HG02884 (cell line): ENCODE measurements around the gene RBM20.

Experiments
- ATAC-seq: cut with Tn5 transposase; IDR thresholded peaks from one replicate; pipeline ENCODE4 v1.9.1; 2021; ENCODE audit warnings: mild to moderate bottlenecking, moderate library complexity; ENCODE audit not compliant: unreplicated experiment

The RBM20 gene

GRCh38 chr10:110779489-110779888 lies 135.4 kb downstream of the RBM20 start:
- ATAC-seq = no peak

DNA sequence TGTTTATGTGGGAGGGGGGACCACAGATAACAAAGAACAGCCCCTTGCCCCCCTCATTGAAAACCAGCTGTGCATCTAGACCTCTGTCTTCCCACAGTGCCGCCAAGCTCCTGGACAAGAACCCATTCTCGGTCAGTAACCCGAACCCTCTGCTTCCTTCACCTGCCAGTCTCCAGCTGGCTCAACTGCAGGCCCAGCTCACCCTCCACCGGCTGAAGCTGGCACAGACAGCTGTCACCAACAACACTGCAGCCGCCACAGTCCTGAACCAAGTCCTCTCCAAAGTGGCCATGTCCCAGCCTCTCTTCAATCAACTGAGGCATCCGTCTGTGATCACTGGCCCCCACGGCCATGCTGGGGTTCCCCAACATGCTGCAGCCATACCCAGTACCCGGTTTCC lies 136.6 kb downstream of the RBM20 start:
- no peak for ATAC-seq

GRCh38 chr10:110781139-110781538 lies 137.0 kb downstream of the RBM20 start:
- ATAC-seq = no peak

DNA sequence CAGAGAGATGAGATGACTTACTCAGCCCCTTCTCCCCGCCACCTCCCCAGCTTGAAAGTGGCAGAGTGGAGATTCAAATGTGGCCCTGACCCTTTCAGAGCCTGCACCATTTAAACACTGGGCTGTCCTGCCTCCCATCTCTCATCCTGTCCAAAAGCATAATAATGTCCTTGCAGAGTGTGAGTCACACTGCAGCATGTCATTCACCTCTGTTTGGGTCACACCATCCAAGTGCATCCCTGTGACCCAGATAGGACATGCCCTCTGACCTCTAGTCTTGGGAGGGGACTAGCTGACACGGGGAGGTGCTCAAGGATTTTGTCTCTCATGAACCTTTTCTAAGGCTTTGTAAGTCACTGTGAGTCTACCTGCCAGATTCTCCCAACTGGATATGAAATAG lies 138.5 kb downstream of the RBM20 start:
- ATAC-seq = no peak

DNA sequence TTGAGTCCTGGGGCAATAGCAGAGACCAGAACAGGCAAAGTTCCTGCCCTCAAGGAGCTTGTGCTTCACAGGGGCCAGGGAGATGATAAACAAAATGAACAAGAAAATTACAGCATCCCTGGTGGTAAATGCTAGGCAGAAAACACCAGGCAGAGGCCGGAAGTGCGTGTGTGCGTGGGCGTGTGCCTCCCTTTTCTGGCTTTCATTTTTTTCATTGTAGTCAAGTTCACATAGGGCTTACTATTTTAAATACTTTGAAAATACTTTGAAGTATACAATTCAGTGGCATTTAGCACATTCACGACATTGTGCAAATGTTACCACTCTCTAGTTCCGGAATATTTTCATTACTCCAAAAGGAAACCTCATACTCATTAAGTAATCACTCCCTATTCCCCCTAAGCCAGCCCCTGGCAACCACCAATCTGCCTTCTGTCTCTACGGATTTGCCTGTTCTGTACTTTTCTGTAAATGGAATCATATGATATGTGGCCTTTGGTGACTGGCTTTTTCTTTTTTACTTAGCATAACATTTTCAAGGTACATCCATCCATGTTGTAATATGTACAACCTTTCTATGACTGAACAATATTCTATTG lies 139.5 kb downstream of the RBM20 start:
- no peak for ATAC-seq

- ATAC-seq = no peak
Measured at GRCh38 chr10:110784198-110784597, 140.1 kb downstream of the RBM20 start.

DNA sequence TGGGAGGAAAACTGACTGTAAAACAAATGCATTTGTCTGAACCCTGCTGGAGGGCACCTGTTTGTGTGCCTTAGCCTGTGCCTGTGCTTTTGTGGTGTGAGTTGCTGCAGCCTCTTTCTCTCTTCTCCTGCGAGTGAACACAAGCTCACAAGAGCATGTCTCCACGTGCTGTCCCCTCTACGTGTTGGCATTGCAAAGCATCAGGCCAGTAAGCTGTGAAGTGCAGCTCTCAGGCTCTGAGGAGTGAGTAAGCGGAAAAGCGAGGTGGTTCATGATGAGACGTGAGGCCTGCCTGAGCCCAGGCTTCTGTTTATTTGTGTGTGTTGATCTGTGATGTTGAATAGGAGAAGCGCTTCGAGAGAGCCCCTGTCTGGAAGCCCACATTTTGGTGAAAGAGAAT lies 142.0 kb downstream of the RBM20 start:
- no peak for ATAC-seq

DNA sequence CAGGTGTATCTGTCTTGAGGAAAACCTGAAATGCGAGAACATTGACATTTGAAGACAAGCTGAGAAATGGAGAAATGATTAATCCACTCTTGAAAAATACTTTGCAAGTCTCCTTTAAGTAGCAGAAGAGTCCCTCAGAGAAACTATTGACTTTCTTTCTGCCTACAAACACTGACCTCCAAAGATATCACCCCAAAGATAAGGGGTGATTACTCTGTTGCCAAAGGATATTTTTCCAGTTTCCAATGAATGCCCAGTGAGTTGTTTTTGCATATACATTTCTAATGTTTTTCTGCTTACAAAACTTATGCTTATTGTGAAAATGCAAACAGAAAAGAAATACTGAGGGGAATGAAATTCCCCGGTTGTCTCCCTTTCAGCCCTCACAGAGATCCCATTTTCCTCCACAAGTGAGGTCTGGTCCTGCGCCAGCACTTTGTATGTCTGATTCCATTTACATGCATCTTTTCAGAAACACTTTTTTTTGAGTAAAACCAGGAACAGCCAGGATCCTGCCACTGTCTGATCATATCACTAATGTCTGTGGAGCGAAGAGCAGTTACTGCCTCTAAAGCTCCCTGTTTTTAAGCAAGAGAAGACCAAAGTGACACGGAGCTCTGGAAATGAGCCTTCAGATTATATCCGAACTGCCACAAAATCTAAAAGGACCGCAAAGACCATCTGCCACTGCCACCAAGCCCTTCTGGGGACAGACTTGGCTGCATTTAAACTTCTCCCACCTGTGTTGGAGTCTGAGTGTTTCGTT lies 144.7 kb downstream of the RBM20 start:
- no peak for ATAC-seq

DNA sequence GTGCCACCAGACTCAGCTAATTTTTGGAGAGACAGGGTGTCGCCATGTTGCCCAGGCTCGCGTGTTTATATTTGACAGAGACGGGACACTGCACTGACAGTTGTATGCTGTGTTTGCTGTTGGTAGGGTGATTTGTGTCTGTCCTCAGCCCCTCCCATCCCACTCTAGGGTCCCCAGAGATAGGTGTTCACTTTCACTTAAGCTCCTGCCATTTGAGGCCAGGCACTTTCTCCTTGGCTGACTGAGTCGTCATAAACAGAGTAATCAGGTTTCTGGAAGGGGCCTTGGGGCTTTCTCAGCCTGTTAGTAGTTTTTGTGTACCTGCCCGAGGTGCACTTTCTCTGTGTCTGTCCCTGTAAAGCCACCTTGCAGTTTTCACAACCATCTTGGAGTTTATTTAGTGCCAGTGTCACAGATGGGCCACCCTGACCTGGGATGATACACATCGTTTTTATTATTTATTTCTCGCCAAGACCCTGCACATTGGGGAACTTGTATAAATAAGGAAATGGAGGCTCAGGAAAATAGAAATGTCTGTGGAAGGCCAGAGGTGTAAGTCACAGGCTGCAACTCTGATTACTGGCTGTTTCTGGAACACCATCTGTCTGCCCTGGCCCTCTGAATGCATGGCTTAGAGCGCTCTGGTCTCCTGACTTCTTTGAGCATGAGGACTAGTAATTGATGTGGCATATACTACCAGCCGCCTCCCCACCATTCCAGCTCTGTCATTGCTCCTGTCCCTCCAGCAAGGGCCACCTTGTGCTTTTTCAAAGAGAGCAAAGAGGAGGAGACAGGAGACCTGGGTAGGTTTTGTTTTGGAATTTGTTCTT lies 145.7 kb downstream of the RBM20 start:
- no peak for ATAC-seq

DNA sequence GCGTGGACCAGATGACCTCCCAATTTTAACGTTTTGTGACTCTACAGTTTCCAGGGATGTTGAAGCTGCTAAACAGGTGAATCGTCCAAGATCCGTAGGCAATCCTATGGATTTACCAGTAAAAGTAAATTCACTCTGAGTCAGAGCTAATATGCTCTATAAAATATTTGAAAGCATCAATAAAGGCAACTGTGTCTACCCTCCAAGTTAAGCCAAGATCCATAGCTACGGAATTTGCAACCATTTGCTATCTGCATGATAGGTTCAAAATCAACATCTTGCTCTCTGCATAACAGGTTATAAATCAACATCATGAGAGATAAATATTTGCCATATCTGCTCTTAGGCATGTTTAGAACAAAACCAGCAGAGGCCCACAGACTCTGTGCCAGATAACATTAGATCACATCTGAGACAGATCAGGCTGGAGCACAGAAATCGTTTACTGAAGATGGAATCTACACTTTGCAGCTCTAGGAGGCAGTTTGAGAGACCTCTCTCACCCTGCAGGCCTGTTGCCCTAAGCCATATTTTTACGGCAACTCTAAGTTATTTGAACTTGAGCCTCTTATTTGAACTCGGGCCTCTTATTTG lies 146.9 kb downstream of the RBM20 start:
- no peak for ATAC-seq

DNA sequence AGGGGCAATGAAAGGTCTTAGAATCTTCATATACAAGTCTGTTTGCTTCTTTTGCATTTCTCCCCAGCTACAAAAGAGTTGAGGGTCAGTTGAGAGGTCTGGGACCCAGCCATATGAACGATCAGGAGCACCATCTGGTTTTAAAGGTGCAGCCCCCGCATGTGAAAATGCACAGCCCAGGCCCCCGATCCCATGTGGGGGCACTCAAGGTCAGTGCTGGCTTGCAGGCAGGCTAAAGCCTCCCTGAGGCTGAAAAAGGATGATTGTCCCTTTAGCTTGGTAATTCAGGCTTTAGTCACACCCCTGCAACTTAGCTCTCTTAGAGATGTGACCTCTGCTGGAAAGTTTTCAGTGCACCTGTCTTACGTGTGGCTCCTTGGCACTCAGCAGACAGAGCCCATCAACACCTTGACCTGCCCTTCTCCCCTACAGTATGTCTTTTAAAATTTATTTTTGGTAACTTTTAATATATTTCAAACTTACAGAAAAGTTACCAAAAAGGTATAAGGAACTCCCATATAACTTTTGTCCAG lies 147.5 kb downstream of the RBM20 start:
- no peak for ATAC-seq

DNA sequence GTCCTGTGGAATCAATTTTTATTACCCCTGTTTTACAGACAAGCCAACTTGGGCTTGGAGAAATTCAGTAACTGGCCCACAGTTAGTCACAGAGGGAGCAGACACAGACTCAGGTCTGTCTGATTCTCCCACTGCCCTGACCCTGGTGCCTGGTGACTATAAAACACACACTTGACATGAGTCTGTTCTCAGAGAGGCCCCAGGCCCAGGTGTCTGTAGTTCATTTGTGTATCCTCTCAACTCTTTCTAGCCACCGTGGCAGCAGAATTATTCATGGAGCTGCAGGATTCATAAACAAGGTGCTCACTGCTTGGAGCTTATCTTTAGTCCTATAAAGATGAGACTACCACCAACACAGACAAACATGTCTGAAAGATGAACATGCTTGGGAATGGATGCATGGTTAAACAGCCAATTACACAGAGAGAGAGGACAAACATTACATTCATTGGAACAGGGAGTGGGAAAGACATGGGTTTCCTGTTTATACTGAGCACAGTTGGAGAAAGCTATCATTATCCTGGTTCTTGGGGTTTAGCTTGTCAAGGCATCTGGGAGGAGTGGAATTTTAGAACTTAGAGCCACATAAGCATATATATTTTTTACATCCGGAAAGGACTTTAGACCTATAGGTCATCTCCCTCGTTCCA lies 148.5 kb downstream of the RBM20 start:
- ATAC-seq = no peak

DNA sequence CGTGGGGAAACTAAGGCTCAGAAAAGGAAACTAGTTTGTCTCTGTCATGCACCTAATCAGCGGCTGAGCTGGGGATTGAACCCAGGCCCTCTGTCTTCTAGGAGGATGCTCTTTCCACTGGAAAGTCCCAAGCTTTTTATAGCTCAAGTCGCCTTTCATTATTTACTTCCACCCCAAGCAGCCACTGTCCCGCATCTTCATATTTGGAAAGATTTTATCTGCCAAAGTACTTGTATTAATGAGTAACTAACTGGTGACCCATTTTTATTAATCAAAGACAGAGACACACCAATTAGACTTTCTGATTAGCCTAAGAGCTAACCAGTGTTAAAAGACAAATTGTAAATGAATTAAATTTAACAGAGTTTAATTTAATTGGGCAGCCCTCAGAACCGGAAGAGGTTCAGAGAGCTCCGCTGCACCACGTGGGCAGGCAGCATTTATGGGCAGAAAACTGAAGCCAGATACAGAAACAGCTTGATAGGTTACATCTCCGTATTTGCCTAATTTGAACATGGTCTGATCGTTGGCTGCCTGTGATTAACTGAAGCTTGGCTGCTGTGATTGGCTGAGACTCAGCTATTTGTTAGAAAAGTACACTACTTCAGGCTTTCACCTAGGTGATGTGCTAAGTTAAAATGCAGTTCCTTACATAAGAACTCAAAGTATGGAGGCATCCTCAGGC lies 149.1 kb downstream of the RBM20 start:
- no peak for ATAC-seq

GRCh38 chr10:110793886-110794285 lies 149.8 kb downstream of the RBM20 start:
- no peak for ATAC-seq

DNA sequence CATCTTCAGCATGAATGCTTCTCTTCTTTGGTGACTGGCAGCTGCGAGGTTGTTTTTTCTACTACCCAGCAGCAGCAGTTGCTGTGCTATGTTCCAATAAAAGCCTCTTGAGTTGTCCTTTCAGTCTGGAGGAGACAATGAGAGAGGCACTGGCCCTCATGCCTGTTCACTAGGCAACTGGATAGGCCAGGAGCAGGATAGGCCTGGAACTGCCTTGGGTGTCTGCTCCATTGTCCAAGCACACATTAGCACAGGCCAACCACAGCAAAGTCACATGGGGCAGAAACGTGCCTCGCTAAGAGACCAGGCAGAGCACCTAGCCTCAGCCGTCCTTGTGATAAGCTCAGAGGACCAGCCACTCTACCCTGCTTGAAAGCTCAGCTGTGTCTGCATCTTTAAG lies 150.7 kb downstream of the RBM20 start:
- ATAC-seq = no peak

- no peak for ATAC-seq
Measured at GRCh38 chr10:110797416-110797815, 153.3 kb downstream of the RBM20 start.

- no peak for ATAC-seq
Measured at GRCh38 chr10:110798340-110798739, 154.2 kb downstream of the RBM20 start.

DNA sequence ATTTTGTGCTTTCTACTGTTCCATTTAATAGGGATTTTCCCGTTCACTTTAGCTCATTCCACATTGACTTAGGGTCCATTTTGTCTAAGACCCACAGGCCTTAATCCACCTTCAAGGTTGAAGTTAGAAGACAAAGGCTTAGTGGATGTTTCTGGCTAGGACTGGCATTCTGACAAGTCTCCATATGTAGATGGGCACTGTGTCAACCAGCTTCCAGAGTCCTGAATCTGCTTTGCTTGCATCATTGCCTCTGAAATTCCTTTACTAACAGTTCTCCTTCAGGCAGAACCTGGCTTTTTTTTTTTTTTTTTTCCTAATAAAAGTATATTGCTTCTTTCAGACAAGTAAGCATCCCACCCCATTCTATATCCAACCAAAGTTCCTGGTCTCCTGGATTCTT lies 158.0 kb downstream of the RBM20 start:
- no peak for ATAC-seq

DNA sequence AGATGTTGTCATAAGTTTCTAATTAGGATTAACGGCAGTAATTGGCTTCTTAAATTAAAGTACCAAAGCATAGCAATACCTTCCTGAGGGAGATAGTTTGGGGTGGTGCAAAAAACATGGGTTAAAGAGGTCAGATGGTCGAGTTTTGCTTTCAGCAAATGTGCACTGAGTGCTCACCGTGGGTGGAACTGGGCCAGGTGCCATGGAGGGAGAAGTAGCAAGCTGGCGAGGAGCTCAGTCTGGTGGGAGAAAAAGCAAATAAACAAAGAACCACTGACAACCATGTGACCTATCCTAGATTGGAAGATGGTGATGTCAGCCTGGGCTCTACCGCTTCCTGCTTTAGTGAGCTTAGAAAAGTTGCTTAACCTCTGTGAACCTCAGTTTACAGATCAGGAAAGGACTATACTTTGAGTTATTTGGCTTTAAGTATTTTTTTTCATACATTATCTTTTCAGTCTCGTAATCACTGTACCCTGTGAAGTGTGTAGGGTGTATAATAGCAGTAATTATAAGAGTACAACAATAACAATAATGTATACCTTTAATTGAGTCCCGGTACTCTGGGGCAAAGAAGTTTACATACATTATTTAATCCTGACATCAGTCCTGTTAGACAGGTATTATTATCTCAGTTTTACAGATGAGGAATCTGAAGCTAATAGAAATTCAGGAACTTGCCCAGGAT lies 158.6 kb downstream of the RBM20 start:
- ATAC-seq = peak; percentile 52
